ENCODE data around the gene GCH1.
"Not testable (repeated sequence)": the region's sequence is repeated elsewhere in the genome, so short reads cannot be mapped to it uniquely, and the experiment has no call there.

GCH1 gene, protein sequence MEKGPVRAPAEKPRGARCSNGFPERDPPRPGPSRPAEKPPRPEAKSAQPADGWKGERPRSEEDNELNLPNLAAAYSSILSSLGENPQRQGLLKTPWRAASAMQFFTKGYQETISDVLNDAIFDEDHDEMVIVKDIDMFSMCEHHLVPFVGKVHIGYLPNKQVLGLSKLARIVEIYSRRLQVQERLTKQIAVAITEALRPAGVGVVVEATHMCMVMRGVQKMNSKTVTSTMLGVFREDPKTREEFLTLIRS

DNA sequence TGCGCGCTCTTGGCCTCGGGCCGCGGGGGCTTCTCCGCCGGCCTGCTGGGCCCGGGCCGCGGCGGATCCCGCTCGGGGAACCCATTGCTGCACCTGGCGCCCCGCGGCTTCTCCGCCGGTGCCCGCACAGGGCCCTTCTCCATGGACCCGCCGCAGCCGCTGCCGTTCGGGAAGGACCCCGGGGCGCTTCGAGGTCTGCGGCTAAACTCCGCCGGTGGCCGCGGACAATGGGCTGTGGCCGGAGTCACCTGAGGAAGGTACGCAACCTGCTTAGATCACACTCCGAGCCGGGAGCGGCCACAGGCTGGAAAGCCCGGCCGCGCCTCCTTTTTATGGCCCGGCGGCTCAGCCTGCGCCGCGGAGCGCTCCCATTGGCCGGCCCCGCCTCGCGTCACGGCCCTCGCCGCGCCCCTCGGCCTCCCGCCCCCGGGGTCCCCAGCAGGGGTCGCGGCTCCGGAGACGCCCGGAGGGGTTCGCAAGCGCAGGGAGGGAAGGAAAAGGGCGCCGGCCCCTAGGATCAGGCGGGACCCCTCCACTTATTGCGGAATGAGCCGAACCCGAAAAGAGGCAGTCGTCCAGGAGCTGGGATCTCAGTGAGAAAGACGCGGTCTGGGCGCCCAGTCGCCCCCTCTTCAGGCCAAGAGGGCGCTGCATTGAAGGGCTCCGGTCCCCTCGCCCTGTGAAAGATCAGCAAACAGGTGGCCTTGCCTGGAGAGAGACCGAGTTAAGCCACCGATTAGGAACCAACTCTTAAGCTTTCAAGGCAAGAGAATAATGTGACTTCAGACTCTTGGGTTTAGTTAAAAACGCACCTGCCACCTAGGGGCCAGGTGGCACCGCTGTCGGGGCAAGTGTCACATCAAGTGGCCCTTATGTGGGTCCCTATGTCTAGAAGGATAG is at the start of gene GCH1:
TSS of gene GCH1 (minus strand) at position 306 of the 900 bp plus-strand sequence. CDS start at position 143, 163 bp downstream.
- DNase-seq (ENCODE audit: low spot score) = peak; percentile 76

DNA sequence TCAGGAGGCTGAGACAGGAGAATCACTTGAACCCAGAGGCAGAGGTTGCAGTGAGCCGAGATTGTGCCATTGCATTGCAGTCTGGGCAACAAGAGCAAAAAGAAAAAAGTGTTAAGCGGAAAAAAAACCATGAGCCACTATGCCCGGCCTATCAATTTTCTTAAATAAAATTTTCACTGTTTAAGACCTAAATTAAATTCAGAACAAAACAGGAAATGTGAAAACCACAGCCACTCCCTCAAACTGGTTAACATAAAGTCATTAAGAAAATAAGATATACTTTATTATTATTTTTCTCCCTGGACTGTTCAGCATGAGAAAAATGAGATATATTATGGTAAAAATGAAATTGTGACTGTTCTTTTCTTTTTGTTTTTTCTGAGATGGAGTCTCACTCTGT is 44.6 kb upstream of the GCH1 start:
- DNase-seq (ENCODE audit: low spot score) = no peak

DNA sequence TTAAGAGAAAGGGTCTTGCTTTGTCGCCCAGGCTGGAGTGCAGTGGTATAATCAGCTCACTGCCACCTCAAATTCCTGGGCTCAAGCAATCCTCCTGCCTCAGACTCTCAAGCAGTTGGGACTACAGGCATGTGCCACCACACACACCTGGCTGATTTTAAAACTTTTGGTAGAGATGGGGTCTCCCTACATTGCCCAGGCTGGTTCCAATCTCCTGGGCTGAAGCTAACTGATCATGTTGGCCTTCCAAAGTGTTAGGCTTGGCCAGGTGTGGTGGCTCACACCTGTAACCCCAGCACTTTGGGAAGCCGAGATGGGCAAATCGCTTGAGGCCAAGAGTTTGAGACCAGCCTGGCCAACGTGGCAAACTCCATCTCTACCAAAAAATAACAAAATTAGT is 43.9 kb upstream of the GCH1 start:
- DNase-seq (ENCODE audit: low spot score) = no peak

DNA sequence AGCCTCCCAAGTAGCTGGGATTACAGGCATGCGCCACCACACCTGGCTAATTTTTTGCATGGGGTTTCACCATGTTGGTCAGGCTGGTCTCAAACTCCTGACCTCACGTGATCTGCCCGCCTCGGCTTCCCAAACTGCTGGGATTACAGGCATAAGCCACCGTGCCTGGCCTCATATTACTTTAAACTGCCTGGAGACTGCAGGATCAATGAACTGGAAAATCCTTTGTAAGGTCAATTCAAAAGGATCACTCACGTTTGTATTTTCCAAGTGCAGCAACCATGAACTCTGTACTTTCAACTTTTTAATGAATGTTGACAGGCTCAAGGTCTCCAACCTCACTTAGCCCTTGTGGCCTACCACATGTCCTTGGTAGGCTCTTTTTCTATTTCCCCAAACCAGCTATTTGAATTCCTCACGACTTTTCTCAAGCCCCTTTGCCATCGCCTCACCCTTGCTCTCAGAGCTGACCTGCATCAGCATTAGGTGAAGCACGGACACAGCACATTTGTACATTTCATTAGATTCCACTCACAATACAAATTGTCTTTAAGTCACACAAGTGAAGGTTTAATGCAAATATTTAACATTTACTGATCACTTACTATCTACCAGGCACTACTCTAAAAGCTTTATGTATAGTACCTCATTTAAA is 42.2 kb upstream of the GCH1 start:
- DNase-seq (ENCODE audit: low spot score) = no peak

- DNase-seq (ENCODE audit: low spot score) = no peak
These were observed 40.3 kb upstream of the GCH1 start for GRCh38 chr14:54942913-54943312.

- no peak for DNase-seq (ENCODE audit: low spot score)
These were observed 34.2 kb upstream of the GCH1 start for GRCh38 chr14:54936816-54937215.

DNA sequence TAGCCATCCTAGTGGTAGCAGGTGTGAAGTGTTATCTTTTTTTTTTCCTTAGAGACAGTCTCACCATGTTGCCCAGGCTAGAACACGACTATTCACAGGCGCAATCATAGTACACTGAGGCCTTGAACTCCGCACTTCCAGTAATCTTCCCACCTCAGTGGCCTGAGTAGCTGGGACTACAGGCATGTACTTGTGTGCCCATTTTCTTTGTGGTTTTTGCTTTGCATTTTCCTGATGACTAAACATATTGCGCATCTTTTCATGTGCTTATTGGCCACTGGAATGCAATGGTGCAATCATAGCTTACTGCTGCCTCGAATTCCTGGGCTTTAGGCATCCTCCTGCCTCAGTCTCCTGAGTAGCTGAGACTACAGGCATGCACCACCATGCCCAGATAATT is 33.3 kb upstream of the GCH1 start:
- DNase-seq (ENCODE audit: low spot score) = no peak

DNA sequence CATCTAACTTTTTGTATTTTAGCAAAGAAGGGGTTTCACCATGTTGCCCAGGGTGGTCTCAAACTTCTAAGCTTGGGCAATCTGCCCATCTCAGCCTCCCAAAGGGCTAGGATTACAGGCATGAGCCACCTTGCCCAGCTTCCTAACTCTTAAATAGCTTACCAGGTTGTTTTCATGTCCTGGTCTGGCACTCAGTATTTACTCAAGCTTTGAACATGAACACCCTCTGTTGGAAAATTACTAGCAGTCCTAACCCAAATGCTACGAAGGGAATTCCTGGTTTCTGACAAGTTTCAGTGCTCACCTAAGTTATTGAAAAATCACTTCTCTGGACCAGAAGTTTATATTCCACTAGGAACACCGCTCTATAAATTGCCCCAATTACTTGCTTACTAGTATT is 32.5 kb upstream of the GCH1 start:
- no peak for DNase-seq (ENCODE audit: low spot score)

DNA sequence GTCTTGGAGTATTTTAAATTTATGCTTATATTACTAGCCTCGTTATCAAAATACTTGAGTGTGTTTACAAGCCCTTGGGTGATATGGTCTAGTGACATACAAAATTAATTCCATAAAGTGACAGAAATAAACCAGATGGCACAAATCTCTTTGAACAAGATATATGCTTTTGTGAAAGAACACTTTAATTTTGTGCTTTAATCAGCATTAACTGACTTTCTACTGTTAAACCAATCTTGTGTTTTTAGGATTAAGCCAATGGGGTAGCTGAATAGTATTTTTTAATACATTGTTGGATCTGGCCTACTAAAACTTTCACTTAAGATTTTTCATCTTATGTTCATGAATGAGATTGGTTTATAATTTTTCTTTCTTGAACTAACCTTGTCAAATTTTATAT is 30.4 kb upstream of the GCH1 start:
- DNase-seq (ENCODE audit: low spot score) = no peak

DNA sequence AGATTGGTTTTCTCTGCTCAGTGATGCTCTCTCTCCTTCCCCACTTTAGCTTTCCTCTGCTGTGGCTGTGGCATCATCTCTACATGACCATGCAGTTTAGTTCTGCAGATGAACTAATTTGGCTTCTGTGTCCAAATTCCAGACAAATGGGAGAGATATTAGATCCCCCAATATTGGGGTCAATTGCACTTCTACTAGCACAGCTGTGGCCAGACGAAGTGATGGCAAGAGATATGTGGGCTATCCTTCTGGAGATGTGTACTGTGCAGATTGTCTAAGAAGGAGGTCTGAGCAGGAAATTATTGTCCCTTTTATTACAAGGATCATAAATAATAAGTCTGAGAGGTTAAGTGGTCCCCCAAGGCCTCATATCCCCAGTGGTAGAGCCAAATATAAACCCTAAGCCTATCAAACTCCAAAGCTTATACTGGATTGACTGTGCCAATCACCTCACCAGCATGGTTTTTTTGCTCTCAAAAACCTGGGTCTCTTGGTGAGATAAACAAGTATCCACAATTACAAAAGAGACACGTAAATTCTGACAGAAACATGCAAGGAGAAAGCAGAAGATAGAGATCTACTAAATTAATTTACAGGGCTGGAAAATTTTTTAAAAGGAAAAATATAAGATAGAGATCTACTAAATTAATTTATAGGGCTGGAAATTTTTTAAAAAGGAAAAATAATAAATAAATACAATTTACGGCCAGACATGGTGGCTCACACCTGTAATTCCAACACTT is 29.1 kb upstream of the GCH1 start:
- no peak for DNase-seq (ENCODE audit: low spot score)

- no peak for DNase-seq (ENCODE audit: low spot score)
These were observed 28.5 kb upstream of the GCH1 start for GRCh38 chr14:54931101-54931500.

DNA sequence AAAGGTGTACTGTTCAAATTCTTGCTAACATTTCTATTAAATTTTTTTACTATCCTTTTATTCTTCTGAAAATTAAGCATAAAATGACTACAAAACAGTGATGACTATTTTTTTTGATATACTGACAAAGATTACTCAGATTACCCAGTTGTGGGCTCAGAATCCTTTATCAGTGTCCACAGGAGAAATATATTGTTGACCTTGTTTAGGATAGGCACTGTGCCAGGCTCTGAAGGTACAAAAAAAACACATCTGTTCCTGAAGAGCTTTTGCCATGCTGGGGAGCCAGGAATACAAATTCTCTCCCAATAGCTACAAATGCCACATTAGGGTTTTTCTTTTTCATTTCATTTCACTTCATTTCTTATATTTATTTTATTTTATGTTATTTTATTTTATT is 26.9 kb upstream of the GCH1 start:
- DNase-seq (ENCODE audit: low spot score) = no peak

GRCh38 chr14:54928216-54928615 is 25.6 kb upstream of the GCH1 start:
- DNase-seq (ENCODE audit: low spot score) = no peak

- DNase-seq (ENCODE audit: low spot score) = no peak
These were observed 24.9 kb upstream of the GCH1 start for GRCh38 chr14:54927551-54927950.

DNA sequence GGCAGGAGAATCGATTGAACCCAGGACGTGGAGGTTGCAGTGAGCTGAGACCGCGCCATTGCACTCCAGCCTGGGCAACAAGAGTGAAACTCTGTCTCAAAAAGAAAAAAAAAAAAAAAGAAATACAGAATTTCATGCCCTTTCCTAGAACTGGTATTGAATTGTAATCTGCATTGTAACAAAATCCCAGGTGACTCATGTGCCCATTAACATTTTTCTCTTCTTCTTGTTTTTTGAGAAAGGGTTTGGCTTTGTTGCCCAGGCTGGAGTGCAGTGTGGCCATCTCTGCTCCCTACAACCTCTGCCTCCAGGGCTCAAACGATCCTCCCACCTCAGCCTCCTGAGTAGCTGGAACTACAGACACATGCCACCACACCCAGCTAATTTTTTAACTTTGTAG is 23.9 kb upstream of the GCH1 start:
- DNase-seq (ENCODE audit: low spot score) = not testable (repeated sequence)

DNA sequence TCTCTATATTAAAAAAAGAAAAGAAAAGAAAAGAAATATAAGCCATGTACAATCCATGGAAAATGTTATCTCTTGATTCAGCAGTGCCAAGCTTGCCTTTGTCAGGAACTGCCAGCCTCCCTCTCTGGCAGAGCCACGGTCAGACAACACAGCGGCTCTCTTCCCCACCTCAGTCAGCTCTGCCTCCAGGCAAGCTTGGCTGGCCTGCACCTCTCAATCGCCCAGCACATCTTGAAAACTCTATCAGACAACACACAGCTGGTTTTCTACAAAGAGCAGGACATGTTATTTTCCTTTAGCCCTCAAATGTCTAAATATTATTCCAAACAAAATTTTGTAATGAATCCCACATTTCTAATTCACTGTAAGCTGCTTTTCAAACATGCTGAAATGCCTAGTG is 20.0 kb upstream of the GCH1 start:
- no peak for DNase-seq (ENCODE audit: low spot score)

DNA sequence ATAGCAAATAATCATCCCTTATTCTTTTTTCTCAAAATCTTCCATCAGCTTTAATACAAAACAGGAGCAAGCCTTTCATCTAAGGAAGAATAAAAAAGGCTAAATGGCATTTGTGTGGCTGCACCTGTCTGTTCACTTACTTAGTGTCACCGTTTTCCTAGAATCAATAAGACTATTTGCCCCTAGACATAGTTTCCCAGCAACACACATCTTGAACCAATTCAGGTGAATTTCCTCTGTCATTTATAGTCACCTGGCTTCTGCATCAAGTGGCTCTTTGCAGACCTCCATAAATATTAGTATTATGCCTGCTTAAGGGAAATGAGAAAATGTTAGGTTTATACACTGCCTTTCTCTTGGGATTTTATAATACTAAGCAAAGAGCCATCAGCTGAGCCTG is 17.4 kb upstream of the GCH1 start:
- no peak for DNase-seq (ENCODE audit: low spot score)

DNA sequence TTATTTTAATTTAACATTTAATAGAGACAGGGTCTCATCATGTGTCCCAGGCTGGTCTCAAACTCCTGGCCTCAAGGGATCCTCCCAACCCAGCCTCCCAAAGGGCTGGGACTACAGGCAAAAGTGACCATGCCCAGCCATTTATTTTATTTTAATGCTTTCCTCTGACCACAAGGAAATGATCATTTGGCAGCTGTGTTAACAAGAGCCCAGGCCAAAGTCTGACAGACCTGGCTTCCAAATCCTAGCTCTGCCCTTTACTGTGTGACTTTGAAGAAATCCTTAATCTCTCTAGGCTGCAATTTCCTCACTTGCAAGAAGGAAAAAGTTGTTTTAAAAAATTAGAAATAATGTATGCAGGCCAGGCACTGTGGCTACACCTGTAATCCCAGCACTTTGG is 16.7 kb upstream of the GCH1 start:
- DNase-seq (ENCODE audit: low spot score) = no peak

GRCh38 chr14:54918427-54918826 is 15.8 kb upstream of the GCH1 start:
- DNase-seq (ENCODE audit: low spot score) = no peak

- DNase-seq (ENCODE audit: low spot score) = no peak
These were observed 13.5 kb upstream of the GCH1 start for GRCh38 chr14:54916101-54916500.

DNA sequence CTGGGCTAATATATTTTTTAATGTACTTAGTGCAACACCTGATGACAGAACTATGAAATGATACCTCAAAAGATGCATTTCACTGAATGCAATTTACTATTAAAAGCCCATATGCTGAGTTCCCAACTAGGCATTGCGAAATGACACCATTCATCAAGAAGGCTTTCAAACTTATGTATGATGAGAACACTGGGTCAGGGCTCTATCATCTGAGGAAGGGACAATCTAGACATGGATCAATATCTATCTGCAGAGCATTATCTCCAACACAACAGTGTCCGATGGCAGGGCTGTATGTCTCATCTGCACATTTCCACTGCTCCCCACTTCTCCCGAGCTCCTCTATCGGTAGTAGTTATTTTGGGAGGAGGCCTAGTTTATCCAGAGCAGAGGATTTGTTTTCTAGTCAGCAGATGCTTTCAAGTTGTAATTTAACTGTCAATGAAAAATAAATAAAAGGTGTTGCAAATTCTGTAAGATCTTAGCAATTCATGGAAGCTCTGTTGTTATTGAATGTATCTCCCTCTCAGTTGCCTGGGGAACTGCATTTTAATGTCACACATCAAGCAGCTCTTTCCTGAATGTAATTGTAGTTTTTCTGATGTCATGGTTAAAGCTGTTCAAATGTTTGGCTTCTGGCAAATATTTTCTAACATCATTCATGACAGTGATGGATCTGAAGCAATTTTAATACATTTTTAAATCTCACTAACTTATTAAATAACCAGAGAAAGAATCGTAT is 7.4 kb upstream of the GCH1 start:
- no peak for DNase-seq (ENCODE audit: low spot score)

- not testable (repeated sequence) for DNase-seq (ENCODE audit: low spot score)
These were observed 6.3 kb upstream of the GCH1 start for GRCh38 chr14:54908973-54909372.
